Ishikawa (cell line): ENCODE data around the gene RNF111.

ENCODE experiments used
- RAD21 ChIP-seq: IDR thresholded peaks from 2 replicates; pipeline ENCODE4 v1.6.1; 2012; ENCODE audit warnings: low read depth
- TAF1 ChIP-seq: IDR thresholded peaks from 2 replicates; pipeline ENCODE4 v1.6.1; 2012; ENCODE audit warnings: low read depth, mild to moderate bottlenecking
- TF ChIP-seq, protein P1 (sequence below): IDR thresholded peaks from 2 replicates; pipeline ENCODE4 v1.6.1; 2012

DNA sequence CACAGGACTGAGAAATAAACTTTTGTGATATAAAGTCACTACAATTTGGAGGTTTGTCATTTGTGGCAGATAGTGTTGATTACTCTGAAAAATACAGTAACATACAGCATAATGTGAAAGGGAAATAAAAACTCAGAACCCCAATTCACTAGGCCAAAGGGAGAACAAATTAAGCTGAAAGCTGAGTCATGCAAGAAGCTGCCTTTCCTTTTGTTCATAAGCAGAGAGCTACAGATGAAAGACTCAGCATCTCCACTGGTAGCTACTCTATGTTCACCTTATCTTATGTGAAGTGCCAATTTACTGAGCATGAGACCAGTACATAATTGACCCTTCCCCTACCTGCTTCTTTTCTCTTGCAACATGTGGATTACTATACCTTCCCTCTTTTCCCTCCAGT is 34.7 kb upstream of the RNF111 start:
- TF ChIP-seq TAF1 (no peak), RAD21 (no peak)
- TF ChIP-seq, protein P1, sequence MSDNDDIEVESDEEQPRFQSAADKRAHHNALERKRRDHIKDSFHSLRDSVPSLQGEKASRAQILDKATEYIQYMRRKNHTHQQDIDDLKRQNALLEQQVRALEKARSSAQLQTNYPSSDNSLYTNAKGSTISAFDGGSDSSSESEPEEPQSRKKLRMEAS = no peak
